Measurements from ENCODE around the gene ASIC1.
A peak's percentile ranks its signal among the peaks of the same experiment; 100 is the strongest.

ASIC1 gene

GRCh38 chr12:50057000-50057841 is at the start of gene ASIC1:
Gene ASIC1 (plus strand): TSS chr12:50057596. CDS start chr12:50058767, 1,171 bp downstream.
- no peak for TF ChIP-seq EP300 (IDR thresholded peaks at IDR 0.05; ENCODE audit: borderline replicate concordance)
- peak; percentile 49; the same call in 1 of the 2 replicates for TF ChIP-seq TCF12 (IDR thresholded peaks at IDR 0.05; ENCODE audit: low read depth)
- no peak for TF ChIP-seq RAD21 (IDR thresholded peaks at IDR 0.05; ENCODE audit: low read depth)
- TF ChIP-seq, protein P1, sequence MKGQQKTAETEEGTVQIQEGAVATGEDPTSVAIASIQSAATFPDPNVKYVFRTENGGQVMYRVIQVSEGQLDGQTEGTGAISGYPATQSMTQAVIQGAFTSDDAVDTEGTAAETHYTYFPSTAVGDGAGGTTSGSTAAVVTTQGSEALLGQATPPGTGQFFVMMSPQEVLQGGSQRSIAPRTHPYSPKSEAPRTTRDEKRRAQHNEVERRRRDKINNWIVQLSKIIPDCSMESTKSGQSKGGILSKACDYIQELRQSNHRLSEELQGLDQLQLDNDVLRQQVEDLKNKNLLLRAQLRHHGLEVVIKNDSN (IDR thresholded peaks at IDR 0.05) = no peak
- TF ChIP-seq FOXM1 (IDR thresholded peaks at IDR 0.05; ENCODE audit: borderline replicate concordance, low read depth) = no peak
- no peak; the same call in none of the 2 replicates for TF ChIP-seq MAX (IDR thresholded peaks at IDR 0.05)
- no peak for TF ChIP-seq NFIC (IDR thresholded peaks at IDR 0.05)
- no peak for TF ChIP-seq YY1 (IDR thresholded peaks at IDR 0.05; ENCODE audit: low read depth)
- TF ChIP-seq REST (IDR thresholded peaks at IDR 0.05; ENCODE audit: low read depth) = no peak
- no peak for TF ChIP-seq TEAD4 (IDR thresholded peaks at IDR 0.05)
- TF ChIP-seq ZBTB7A (IDR thresholded peaks at IDR 0.05; ENCODE audit: low read depth) = no peak
- TF ChIP-seq TAF1 (IDR thresholded peaks at IDR 0.05; ENCODE audit: low read depth) = peak; percentile 37; the same call in 1 of the 2 replicates
- TF ChIP-seq CEBPB (IDR thresholded peaks at IDR 0.05) = no peak

DNA sequence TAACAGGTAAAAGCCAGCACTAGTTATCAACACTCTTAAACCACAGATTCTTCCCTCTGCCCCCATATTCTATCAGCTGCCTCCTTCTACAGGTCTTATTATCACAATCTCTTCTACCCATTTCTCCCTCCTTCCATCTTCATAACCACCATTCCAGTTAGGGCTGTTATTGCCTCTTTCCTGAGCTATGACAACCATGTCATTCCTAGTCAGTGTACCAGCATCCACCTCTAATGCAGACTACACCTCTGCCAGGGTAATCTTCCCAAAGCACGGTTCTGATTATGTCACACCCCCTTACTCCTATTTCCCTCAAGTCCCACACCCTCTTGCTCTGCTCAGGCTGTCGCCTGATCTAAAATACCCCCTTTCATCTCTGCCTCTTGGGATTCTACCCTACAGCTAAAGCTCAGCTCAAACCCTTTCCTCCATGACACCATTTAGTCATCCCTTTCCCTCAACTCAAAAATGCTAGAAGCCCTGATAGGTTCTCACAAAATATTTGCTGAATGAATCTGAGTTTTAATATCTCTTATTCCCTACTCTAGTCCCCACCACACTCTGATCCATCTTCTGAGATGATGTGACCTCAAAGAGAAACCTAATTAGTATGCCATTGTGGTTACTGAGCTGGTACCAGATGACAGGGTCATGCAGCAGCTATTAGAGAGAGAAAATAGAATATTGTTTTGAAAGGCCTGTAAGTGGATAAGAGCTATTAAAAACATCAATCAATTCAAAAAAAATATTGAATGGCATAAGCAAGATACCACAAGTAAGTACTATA is 43.8 kb upstream of the ASIC1 start:
- TF ChIP-seq YY1 (IDR thresholded peaks at IDR 0.05; ENCODE audit: low read depth) (no peak), EP300 (IDR thresholded peaks at IDR 0.05; ENCODE audit: borderline replicate concordance) (no peak), TCF12 (IDR thresholded peaks at IDR 0.05; ENCODE audit: low read depth) (no peak), CEBPB (IDR thresholded peaks at IDR 0.05) (no peak), RAD21 (IDR thresholded peaks at IDR 0.05; ENCODE audit: low read depth) (no peak), TEAD4 (IDR thresholded peaks at IDR 0.05) (no peak), FOXM1 (IDR thresholded peaks at IDR 0.05; ENCODE audit: borderline replicate concordance, low read depth) (no peak), NFIC (IDR thresholded peaks at IDR 0.05) (no peak), REST (IDR thresholded peaks at IDR 0.05; ENCODE audit: low read depth) (no peak)

DNA sequence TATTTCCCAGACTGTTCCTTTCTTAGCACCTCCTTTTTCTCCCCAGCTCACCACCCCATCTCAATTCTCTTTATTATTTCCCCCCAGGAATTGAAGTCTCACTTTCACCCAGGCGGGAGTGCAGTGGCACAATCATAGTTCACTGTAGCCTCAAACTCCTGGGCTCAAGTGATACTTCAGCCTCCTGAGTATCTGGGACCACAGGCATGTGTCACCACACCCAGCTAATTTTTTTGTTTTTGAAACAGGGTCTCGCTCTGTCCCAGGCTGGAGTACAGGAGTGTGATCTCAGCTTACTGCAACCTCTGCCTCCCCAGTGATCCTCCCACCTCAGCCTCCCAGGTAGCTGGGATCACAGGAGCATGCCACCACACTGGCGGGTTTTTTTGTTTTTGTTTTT is 43.1 kb upstream of the ASIC1 start:
- TF ChIP-seq RAD21 (IDR thresholded peaks at IDR 0.05; ENCODE audit: low read depth) (no peak), TAF1 (IDR thresholded peaks at IDR 0.05; ENCODE audit: low read depth) (no peak), YY1 (IDR thresholded peaks at IDR 0.05; ENCODE audit: low read depth) (no peak), ZBTB7A (IDR thresholded peaks at IDR 0.05; ENCODE audit: low read depth) (no peak), EP300 (IDR thresholded peaks at IDR 0.05; ENCODE audit: borderline replicate concordance) (no peak), NFIC (IDR thresholded peaks at IDR 0.05) (no peak), CEBPB (IDR thresholded peaks at IDR 0.05) (no peak), EGR1 (IDR thresholded peaks at IDR 0.05) (no peak), REST (IDR thresholded peaks at IDR 0.05; ENCODE audit: low read depth) (no peak), MAX (IDR thresholded peaks at IDR 0.05) (no peak), TEAD4 (IDR thresholded peaks at IDR 0.05) (no peak), CREB1 (IDR thresholded peaks at IDR 0.05; ENCODE audit: low read depth) (no peak), TCF12 (IDR thresholded peaks at IDR 0.05; ENCODE audit: low read depth) (no peak), FOXM1 (IDR thresholded peaks at IDR 0.05; ENCODE audit: borderline replicate concordance, low read depth) (no peak)
- TF ChIP-seq, protein P1 (IDR thresholded peaks at IDR 0.05) = no peak
